GM12874 (cell line): ENCODE measurements around the gene KIF18B.

Experiments
- CTCF ChIP-seq: IDR thresholded peaks from 2 replicates; pipeline ENCODE4 v1.5.1; 2011; ENCODE audit warnings: low read depth, mild to moderate bottlenecking, control low read depth, low read length, moderate library complexity; ENCODE audit not compliant: insufficient read depth

The KIF18B gene

GRCh38 chr17:44956998-44957981 lies 9.7 kb upstream of the KIF18B start:
- no peak for TF ChIP-seq CTCF

DNA sequence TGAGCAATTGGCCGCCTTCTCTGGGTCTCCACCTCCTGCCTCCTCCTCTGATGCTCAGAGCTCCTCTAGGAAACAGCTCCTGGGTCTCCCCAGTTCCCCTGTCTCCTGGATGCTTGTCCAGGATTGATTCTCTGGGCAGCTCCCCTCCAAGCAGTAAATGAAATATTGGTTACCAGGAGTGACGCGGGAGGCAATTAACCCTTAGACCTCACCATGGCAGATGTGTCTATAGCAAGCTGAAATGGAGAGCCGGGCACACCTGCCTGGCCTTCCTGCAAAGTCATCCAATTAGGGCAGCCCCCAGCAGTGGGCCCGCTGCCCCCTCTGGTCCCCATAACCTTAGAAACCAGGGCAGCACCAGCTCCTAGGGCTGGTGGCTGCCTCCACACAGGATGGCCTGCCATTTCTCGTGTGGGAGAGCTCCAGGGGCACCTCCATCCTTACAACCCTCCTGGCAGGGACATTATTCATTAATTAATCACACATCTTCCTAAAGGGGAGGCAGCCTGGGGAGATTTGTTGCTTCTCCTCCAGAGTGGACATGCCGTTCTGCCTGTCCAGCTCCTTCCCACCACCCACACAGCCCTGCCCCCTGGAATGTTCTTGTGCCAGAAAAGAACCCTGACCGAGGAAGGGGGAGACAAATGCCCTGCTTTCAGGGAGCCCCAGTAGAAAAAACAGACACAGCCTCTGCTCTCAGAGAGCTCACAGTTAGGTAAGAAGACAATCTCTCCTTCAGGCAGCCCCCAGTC lies 8.3 kb upstream of the KIF18B start:
- TF ChIP-seq CTCF: no peak

- no peak for TF ChIP-seq CTCF
Measured at GRCh38 chr17:44952946-44953475, 5.4 kb upstream of the KIF18B start.

DNA sequence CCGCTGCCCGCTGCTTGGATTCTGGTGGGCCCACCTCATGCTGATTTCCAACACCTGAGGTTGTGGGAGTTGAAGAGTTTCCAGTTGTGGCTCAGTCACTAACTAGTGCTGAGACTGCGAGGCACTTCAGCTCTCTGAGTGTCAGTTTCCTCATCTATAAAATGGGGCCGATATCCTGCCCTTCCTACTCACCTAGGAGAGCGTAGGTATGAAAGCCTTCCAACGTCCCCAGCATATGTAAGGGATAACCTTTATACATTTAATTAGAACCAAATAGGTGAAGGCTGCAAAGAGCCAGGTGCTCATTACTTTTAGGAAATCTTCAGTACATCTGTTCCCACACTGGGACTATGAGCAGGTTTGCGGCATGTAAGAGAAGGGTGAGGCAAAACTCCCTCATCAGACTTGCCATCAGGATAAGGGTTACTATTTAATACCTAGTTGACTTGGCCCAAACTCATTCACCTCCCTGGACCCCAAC lies 782 bp upstream of the KIF18B start:
- TF ChIP-seq CTCF: no peak

GRCh38 chr17:44942456-44942855 lies 5.1 kb downstream of the KIF18B start:
- no peak for TF ChIP-seq CTCF

DNA sequence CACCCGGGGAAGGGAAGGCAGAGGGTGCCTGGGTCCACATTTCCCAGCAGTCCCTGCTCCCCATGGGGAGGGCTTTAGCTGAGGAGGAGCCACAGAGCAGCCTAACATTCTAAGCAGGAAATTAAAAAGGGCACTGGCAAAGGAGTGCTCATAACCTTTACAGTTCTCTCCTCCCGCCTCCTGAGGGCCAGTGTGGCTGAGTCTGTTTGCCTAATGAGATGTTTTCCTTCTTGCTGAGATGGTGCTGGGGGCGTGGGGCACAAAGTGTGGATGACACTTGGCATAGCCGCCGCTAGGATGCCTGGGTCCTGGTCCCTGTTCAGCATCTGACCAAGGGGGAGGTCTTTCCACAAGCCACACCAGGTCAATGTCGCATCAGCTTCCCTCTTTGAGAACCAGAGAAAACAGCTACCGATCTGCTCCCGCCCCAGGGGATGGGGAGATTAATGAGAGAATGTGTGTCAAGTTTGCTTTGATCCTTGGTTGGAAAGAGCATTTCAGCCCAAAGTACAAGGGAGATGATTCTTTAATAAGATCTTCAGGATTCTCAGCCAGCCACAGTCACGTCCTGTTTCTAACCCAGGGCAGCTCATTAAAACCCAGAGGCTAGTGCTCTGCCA lies 5.8 kb downstream of the KIF18B start:
- no peak for TF ChIP-seq CTCF

DNA sequence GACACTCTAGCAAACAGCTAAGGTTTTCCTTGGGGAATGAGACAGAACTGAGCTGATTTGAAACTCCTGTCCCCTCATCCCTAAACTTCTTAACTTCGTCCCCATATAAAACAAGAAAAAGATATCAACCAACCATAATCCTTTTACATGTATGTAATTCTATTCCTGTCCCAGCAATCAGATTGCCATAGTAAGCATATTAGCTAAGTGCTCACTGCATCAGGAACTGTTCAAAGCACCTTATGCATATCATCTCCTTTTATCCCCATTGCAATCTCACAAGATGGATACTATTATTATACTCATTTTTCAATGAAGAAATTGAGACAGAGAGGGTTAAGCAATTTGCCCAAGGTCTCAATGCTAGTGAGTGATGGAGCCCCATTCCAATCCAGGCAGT lies 6.8 kb downstream of the KIF18B start:
- no peak for TF ChIP-seq CTCF
